Activated CD4-positive, alpha-beta T cell treated with anti-CD3 and anti-CD28 coated beads, Interleukin-2, Interleukin-6, amounts not matched to agents 100 ng/mL and 50 ng/mL, durations not matched to agents 16 hours and 8 hours (primary cell): Measurements from ENCODE around the gene TRIM60.
"Not testable (repeated sequence)": the region's sequence is repeated elsewhere in the genome, so short reads cannot be mapped to it uniquely, and the experiment has no call there.

ENCODE experiments used
- DNase-seq: peaks from one replicate; pipeline ENCODE4 v3.0.0-alpha.2; 2020

The TRIM60 gene

DNA sequence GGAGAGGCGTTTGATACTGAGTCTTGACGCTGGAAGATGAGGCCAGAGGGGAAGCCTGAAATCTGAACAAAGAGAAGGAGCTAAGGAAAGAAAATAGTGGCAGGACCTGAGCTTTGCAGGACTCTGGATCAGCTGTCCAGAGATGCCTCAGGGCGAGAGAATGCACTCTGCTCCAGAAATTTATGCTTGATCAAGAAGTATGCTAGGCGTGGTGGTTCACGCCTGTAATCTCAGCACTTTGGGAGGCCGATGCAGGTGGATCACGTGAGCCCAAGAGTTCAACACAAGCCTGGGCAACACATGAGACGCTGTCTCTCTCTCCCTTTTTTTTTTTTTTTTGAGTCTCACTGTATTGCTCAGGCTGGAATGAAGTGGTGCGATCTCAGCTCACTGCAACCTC lies 23.8 kb downstream of the TRIM60 start:
- DNase-seq, result no peak

DNA sequence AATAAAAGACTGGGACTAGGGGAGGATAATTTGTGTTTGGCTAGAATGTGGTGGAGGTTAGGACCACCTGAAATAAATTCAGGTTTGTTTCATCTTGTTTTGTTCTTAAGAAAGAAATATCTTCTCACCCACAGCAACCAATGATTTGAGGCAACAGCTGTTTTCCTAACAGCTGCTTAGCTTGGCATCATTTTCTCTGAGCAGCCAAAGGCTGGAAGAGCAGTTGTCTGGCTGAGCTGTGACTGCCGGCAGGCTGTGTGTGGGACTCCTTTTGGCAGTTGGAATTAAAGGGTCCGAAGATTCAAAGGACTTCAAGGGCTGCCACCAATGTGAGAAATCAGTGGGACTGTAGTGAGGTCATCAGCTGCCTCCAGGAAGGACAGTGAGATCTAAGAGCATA lies 26.9 kb downstream of the TRIM60 start:
- DNase-seq, result no peak

DNA sequence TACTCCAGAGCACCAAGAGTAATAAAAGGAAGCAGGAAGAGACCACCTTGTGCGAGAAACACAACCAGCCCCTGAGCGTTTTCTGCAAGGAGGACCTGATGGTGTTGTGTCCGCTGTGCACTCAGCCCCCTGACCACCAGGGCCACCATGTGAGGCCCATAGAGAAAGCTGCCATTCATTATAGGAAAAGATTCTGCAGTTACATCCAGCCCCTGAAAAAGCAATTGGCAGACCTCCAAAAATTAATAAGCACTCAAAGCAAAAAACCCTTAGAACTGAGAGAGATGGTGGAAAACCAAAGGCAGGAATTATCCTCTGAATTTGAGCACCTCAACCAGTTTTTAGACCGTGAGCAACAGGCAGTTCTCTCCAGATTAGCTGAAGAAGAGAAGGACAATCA lies 27.6 kb downstream of the TRIM60 start:
- no peak for DNase-seq

DNA sequence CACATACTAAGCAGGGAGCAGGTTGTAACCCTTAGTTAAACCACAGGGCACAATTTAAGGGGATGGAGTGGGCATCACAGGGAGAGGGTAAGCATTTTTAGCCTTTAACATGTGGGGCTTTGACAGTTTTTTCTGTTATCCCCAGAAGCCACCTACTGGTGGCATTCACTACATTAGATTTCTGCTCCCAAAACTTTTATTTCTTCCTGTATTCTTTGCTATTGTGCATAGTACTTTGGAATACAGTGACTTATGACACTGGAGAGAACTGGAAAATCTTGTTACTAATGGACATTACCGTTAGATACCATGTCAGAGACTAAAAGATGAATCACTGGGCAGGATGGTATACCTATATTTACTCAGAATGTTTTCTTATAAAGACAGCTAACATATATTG lies 29.1 kb downstream of the TRIM60 start:
- no peak for DNase-seq

DNA sequence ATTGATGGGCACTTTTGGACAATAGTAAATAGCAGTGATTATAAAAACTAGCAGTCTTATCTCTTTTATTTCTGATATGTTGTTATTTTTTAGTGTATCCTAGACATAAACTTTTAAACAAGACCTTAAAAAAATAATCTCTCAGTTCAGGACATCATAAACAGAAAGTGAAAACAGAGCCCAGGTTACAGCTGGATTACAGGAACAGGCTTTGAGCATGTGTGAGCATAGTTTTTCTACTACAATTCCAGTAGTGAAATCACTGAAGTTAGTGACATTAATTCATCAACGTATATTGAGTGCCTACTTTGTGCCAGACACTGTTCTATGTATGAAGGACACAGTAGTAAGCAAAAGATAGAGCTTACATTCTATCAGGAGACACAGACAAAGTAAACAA lies 38.8 kb downstream of the TRIM60 start:
- DNase-seq, result no peak

DNA sequence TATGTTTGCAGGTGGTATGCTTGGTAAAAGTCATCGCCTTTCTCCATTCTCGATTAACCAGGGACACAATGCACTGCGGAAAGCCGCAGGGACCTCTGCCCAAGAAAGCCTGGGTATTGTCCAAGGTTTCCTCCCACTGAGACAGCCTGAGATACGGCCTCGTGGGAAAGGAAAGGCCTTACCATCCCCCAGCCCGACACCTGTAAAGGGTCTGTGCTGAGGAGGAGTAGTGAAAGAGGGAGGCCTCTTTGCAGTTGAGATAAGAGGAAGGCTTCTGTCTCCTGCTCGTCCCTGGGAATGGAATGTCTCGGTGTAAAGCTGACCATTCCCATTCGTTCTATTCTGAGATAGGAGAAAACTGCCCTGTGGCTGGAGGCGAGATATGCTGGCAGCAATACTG lies 41.5 kb downstream of the TRIM60 start:
- not testable (repeated sequence) for DNase-seq

DNA sequence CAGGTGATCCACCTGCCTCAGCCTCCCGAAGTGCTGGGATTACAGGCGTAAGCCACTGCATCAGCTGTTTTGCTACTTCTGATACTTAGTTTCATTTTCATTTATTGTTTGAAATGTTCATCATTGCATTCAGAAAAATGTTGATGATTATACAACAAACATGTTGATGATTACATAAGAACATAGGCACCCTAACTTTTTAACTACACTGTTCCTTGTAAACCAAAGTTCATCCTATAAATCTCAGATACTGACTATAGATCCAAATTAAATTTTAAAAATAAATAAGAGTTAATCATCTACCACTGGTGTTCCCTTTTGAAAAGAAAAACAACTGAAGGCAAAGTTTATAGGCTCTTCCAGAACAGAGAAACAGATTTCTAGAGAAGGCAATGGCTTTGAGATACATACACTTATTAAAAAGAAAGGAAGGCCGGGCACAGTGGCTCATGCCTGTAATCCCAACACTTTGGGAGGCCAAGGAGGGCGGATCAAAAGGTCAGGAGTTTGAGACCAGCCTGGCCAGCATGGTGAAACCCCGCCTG lies 45.3 kb downstream of the TRIM60 start:
- DNase-seq, result no peak

DNA sequence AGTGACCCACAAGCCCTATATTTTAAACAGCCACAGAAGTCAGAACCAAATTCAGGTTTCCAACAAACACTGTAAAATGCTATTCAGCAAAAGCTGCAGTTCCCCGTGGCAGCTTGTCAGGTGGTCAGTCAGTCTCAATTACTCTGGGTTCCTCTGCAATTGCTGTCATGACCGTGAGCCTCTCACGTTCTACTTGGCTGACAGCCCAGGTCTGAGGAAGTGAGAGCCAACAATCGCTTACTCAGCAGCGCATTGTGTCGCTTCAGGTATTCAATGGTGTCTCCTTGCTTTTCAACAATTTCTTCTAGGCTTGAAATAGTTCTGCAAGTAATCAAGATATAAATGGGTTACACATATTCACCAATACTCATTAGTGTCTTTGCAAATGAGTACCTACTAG lies 47.7 kb downstream of the TRIM60 start:
- DNase-seq, result no peak

DNA sequence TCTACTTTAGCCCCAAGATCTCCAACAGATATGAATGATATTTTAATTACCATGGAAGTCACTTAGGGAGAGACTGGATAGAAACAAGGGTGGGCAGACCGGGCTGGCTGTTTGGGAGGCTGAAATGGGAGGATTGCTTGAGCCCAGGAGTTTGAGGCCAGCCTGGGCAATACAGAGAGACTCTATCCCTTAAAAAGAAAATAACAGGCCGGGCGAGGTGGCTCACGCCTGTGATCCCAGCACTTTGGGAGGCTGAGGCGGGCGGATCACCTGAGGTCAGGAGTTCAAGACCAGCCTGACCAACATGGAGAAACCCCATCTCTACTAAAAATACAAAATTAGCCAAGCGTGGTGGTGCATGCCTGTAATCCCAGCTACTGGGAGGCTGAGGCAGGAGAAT lies 53.0 kb downstream of the TRIM60 start:
- DNase-seq, result not testable (repeated sequence)

DNA sequence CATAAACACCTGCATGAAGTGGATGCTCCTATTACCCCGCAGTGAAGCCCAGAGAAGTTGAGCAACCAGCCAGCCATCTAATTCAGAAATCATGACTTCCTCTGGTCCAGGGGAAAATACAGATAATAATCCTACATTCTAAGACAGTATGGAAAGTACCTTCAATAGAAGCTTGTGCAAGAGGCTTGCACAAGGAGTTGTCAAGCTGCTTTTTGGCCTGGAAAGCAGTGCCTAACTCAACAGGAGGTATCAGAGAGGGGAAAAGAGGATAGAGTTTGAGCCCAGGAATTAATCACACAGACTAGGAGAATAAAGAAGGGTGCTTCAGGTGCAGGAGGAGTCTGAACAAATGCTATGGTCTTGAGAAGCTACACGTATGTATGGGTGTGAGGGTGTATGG lies 54.1 kb downstream of the TRIM60 start:
- no peak for DNase-seq

DNA sequence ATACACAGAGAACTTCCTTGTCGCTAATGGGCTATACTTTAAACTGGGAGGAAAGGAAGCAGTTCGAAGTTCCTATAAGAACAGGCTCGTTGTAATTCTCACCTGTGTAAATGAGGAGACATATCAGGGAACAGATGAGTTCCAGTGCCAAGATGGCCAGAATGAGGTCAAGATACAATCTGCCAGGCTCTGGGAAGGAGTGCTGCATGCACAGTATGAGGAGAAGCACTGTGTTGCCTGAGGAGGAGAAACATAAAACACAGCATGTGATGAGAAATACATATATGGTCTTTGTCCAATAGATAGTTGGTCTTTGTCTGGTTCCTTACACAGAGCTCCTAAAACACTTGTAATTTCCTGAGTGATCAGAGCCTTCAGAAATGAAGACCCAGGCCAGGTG lies 56.6 kb downstream of the TRIM60 start:
- DNase-seq, result no peak
